Activated CD4-positive, CD25-positive, alpha-beta regulatory T cell treated with anti-CD3 and anti-CD28 coated beads, Interleukin-2, amount 50 U/mL, for 72 hours (primary cell): ENCODE results near the gene GRAMD1C.

ENCODE experiments used
- DNase-seq: peaks from one replicate; pipeline ENCODE4 v3.0.0; 2021

The GRAMD1C gene

GRCh38 chr3:113954091-113954685 lies 115.6 kb downstream of the GRAMD1C start:
- no peak for DNase-seq

GRCh38 chr3:113963879-113964278 lies 125.3 kb downstream of the GRAMD1C start:
- DNase-seq = no peak

GRCh38 chr3:113966172-113966571 lies 127.6 kb downstream of the GRAMD1C start:
- DNase-seq = no peak

GRCh38 chr3:113968986-113969385 lies 130.4 kb downstream of the GRAMD1C start:
- no peak for DNase-seq

- no peak for DNase-seq
These were observed 139.2 kb downstream of the GRAMD1C start for GRCh38 chr3:113977822-113978221.

- DNase-seq = no peak
These were observed 141.3 kb downstream of the GRAMD1C start for GRCh38 chr3:113979916-113980315.

- no peak for DNase-seq
These were observed 143.2 kb downstream of the GRAMD1C start for GRCh38 chr3:113981803-113982202.

GRCh38 chr3:113983544-113983943 lies 145.0 kb downstream of the GRAMD1C start:
- DNase-seq = no peak

- DNase-seq = no peak
These were observed 147.0 kb downstream of the GRAMD1C start for GRCh38 chr3:113985541-113985940.
